Fibroblast of lung (primary cell): ENCODE results near the gene HERC2. TPM values are rescaled to one million over a fixed set of nuclear protein-coding genes. Genes with fewer than 3 reads are reported as not detected.
"Not testable (repeated sequence)": the region's sequence is repeated elsewhere in the genome, so short reads cannot be mapped to it uniquely, and the experiment has no call there.

Experiments
- DNase-seq, 2 donors: peaks; one replicate each; pipeline versions ENCODE4 v3.0.0 to v3.0.0-alpha.2; 2010; ENCODE audit warnings: low read depth in 2 of 2
- H2AFZ ChIP-seq: 2 replicates; pipeline ENCODE4 v1.5.1; 2012; ENCODE audit warnings: low read length, control low read depth, inconsistent platforms
- H3K27ac ChIP-seq: 2 replicates; pipeline ENCODE4 v1.5.1; 2011; ENCODE audit warnings: low read length, control low read depth; ENCODE audit not compliant: insufficient read depth
- H3K27me3 ChIP-seq: 2 replicates; pipeline ENCODE4 v1.5.1; 2011; ENCODE audit warnings: mild to moderate bottlenecking, low read length; ENCODE audit not compliant: control insufficient read depth, insufficient read depth
- H3K36me3 ChIP-seq: 2 replicates; pipeline ENCODE4 v1.5.1; 2011; ENCODE audit warnings: low read length; ENCODE audit not compliant: control insufficient read depth, insufficient read depth
- H3K4me1 ChIP-seq: 2 replicates; pipeline ENCODE4 v1.5.1; 2011; ENCODE audit warnings: low read length; ENCODE audit not compliant: control insufficient read depth, insufficient read depth; ENCODE audit errors: extremely low read depth
- H3K4me2 ChIP-seq: 2 replicates; pipeline ENCODE4 v1.5.1; 2011; ENCODE audit warnings: low read length, control low read depth; ENCODE audit not compliant: insufficient read depth; ENCODE audit errors: extremely low read depth
- H3K4me3 ChIP-seq, 4 experiments: fragments of 200-600 bp in 1 of 4; sonication (generic) in 1 of 4; replicated peaks in 1 of 4; 2 replicates each; pipeline ENCODE4 v1.5.1; 2011 to 2016; ENCODE audit warnings: low read length in 4 of 4, low read depth in 3 of 4, mild to moderate bottlenecking in 3 of 4, control low read depth in 2 of 4, inconsistent platforms in 1 of 4, mixed read lengths in 1 of 4; ENCODE audit not compliant: insufficient read depth in 1 of 4; ENCODE audit errors: control extremely low read depth in 1 of 4
- H3K79me2 ChIP-seq: 2 replicates; pipeline ENCODE4 v1.5.1; 2012; ENCODE audit warnings: mild to moderate bottlenecking, low read length, inconsistent platforms; ENCODE audit not compliant: control insufficient read depth, insufficient read depth
- H3K9ac ChIP-seq: 2 replicates; pipeline ENCODE4 v1.5.1; 2011; ENCODE audit warnings: mild to moderate bottlenecking, low read length, control low read depth; ENCODE audit not compliant: insufficient read depth
- H3K9me3 ChIP-seq: 2 replicates; pipeline ENCODE4 v1.5.1; 2012; ENCODE audit warnings: low read depth, low read length; ENCODE audit not compliant: control insufficient read depth, insufficient read depth
- H4K20me1 ChIP-seq: 2 replicates; pipeline ENCODE4 v1.5.1; 2011; ENCODE audit warnings: low read length; ENCODE audit not compliant: control insufficient read depth, insufficient read depth; ENCODE audit errors: extremely low read depth
- EZH2 ChIP-seq: IDR thresholded peaks from 2 replicates; pipeline ENCODE4 v1.5.1; 2012; ENCODE audit warnings: low read length, control low read depth, mild to moderate bottlenecking; ENCODE audit errors: missing control alignments
- polyA plus RNA-seq, 2 donors: library from polyadenylated mRNA; depleted of rRNA in 1 of 2; stranded (reverse) in 1 of 2; unstranded in 1 of 2; fragments of >200 nt; gene quantifications; 2 replicates each; pipeline ENCODE4 v1.2.1, GENCODE V29; 2011 to 2012; ENCODE audit warnings: missing spikeins in 1 of 2
- total RNA-seq: library from RNA; depleted of rRNA; stranded (reverse); fragments of >200 nt; gene quantifications from 2 replicates; pipeline ENCODE4 v1.2.1, GENCODE V29; 2014
- TF ChIP-seq, protein P1 (sequence below), 2 donors: IDR thresholded peaks in 1 of 2; conservative IDR thresholded peaks in 1 of 2; 1 replicate in 1 of 2; 2 replicates in 1 of 2; pipeline ENCODE4 v1.5.1; 2011 to 2012; ENCODE audit warnings: low read length in 2 of 2, control low read depth in 1 of 2, inconsistent platforms in 1 of 2, low read depth in 1 of 2, mild to moderate bottlenecking in 1 of 2

Gene HERC2
- total and polyA plus RNA-seq, 2 donors (not counting 1 experiment from before 2014, with no cell fraction given), result 12.4 to 55.8 TPM

DNA sequence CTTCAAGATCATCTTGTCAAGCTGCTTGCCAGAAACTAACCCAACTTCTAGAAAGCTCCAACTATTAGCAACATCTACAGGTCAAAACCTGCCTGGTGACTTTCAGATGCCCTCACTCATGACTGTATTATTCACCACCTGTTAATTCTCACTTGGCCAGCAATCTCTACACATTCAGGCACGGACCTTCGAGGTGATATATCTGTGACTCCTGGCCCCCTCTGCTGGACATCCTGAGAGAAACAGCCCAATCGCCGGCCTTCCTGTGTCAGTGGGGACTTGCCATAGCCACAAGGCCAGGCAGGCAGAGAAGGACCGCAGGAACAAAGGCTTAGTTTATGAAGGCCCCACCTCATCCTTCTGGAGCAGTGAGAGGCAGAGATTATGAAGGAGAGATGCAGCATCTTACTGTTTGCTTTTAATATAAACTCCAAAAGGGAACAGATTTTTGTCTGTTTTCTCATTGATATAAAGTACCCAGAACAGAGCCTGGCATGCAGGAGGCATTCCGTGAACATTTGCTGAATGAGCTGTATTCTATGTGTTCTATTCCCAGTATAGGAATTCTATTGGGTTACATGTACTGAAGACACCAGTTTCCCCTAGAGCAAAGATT, 198.5 kb downstream of the HERC2 start:
- Histone ChIP-seq H4K20me1 (no peaks in the 10 kb centered on the region), H3K9ac (no peak overlapping the region)

DNA sequence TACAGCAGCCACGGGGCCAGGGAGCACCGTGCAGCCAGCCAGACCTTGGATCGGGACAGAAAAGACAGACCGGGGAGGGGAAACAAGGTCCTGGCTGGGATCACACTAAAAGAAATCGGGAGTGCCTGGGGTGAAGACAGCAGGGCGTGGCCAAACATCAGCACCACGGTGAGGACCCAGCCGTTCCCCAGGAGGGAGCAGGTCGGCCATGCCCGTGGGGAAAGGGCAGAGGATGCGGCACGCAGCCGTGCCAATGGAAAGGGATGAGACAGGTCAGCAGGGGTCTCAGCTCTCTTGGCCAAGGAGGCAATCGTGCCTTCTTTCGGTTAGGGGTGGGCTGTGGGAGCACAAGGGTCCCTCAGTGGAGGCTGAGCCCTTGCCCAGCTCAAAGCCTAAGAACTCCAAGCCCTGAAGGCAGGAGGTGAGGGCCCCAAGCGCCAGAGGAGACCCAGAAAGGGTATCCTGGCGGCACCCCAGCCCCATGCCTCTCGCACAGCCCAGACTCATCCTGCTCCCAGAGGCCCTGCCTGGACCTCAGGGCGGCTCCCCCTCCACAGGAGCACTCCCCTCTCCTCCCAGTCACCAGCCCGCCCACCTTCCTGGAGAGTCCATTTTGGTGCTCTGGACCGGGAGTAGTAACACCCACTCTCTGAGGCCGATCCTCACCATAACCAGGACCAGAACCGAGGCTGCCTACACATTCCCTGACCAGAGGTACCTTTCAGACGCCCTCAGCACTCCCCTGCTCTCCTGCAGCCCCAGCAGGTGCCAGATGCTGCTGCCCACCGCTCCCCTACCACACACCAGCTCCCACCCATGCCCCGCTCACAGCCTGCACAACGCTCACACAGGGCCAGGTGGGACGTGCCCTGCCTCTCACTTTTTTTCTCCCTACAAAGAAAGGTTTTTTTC, 199.7 kb downstream of the HERC2 start:
- no peaks in the 10 kb centered on the region for H3K27me3 ChIP-seq
- H3K79me2 ChIP-seq, result no peaks in the 10 kb centered on the region
- peaks cover 9% of the 10 kb centered on the region for H3K36me3 ChIP-seq
- no peak overlapping the region for H3K9ac ChIP-seq
- no peak overlapping the region for H3K4me2 ChIP-seq
- no peak for DNase-seq
- no peaks in the 10 kb centered on the region for H4K20me1 ChIP-seq
- no peak overlapping the region for H2AFZ ChIP-seq
- H3K9me3 ChIP-seq, result no peaks in the 10 kb centered on the region
- no peak overlapping the region for H3K4me3 ChIP-seq
- H3K4me1 ChIP-seq, result no peaks in the 10 kb centered on the region
- no peak overlapping the region for H3K27ac ChIP-seq
- TF ChIP-seq EZH2, result no peak
- TF ChIP-seq, protein P1, sequence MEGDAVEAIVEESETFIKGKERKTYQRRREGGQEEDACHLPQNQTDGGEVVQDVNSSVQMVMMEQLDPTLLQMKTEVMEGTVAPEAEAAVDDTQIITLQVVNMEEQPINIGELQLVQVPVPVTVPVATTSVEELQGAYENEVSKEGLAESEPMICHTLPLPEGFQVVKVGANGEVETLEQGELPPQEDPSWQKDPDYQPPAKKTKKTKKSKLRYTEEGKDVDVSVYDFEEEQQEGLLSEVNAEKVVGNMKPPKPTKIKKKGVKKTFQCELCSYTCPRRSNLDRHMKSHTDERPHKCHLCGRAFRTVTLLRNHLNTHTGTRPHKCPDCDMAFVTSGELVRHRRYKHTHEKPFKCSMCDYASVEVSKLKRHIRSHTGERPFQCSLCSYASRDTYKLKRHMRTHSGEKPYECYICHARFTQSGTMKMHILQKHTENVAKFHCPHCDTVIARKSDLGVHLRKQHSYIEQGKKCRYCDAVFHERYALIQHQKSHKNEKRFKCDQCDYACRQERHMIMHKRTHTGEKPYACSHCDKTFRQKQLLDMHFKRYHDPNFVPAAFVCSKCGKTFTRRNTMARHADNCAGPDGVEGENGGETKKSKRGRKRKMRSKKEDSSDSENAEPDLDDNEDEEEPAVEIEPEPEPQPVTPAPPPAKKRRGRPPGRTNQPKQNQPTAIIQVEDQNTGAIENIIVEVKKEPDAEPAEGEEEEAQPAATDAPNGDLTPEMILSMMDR (conservative IDR thresholded peaks at IDR 0.05 in 1 of 2, IDR thresholded peaks at IDR 0.05 in 1 of 2; ENCODE audit: low read depth in 1 of 2, low read length in 2 of 2), result no peak

More for the DNA sequence above, 198.5 kb downstream of the HERC2 start:
- no peak for TF ChIP-seq EZH2
- TF ChIP-seq, protein P1 (conservative IDR thresholded peaks at IDR 0.05 in 1 of 2, IDR thresholded peaks at IDR 0.05 in 1 of 2; ENCODE audit: low read depth in 1 of 2, low read length in 2 of 2), result peak; percentile 75 to 84
- no peak overlapping the region for H3K27ac ChIP-seq
- no peak overlapping the region for H3K4me2 ChIP-seq
- DNase-seq, result peak; percentile 68 to 69
- no peaks in the 10 kb centered on the region for H3K27me3 ChIP-seq
- H3K4me3 ChIP-seq, result no peak overlapping the region
- H2AFZ ChIP-seq, result no peak overlapping the region
- H3K9me3 ChIP-seq, result no peaks in the 10 kb centered on the region
- H3K79me2 ChIP-seq, result no peaks in the 10 kb centered on the region
- H3K36me3 ChIP-seq, result peaks cover 9% of the 10 kb centered on the region
- no peaks in the 10 kb centered on the region for H3K4me1 ChIP-seq

DNA sequence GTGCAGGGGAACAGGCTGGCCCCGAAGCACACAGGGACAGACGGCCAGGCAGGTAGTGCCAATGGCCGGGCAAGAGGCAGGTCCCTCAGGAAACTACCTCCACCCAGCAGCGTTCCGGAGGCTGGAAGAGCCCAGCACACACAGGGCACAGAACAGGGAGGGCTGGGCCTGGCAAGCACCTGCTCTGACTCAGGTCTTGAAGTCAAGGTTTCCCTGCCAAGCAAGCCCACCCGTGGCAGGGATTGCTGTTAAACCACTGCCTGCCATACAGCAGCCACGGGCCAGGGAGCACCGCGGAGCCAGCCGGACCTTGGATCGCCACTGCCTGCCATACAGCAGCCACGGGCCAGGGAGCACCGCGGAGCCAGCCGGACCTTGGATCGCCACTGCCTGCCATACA, 200.4 kb downstream of the HERC2 start:
- H3K4me2 ChIP-seq, H3K4me1 ChIP-seq, H3K27me3 ChIP-seq, H3K9me3 ChIP-seq, H4K20me1 ChIP-seq, H2AFZ ChIP-seq, H3K9ac ChIP-seq, H3K79me2 ChIP-seq, H3K4me3 ChIP-seq, H3K36me3 ChIP-seq, H3K27ac ChIP-seq, DNase-seq: not testable (repeated sequence)
